Body of pancreas (tissue), 4 donors: ENCODE results near the gene ADGRG7. TPM values are rescaled to one million over a fixed set of nuclear protein-coding genes. Genes with fewer than 3 reads are reported as not detected.
A peak's percentile ranks its signal among the peaks of the same experiment; 100 is the strongest.

Experiments used
- ATAC-seq: fragments of 150-250 bp; one replicate; pipeline ENCODE4 v1.9.1; 2016
- DNase-seq, 4 donors: peaks; one replicate each; pipeline ENCODE4 v3.0.0-alpha.2; 2019
- H3K27ac ChIP-seq, 4 donors: fragments of 200-600 bp; sonication (generic); 1 replicate in 3 of 4; 2 replicates in 1 of 4; pipeline versions ENCODE4 v1.5.1 to v1.6.1; 2016 to 2019; ENCODE audit warnings: mild to moderate bottlenecking in 1 of 4, mixed read lengths in 1 of 4, moderate library complexity in 1 of 4
- H3K27me3 ChIP-seq, 2 donors: fragments of 200-600 bp; sonication (generic); one replicate each; pipeline ENCODE4 v1.6.0; 2016; ENCODE audit warnings: mild to moderate bottlenecking in 1 of 2
- H3K36me3 ChIP-seq, 2 donors: fragments of 200-600 bp; sonication (generic); replicated peaks in 1 of 2; 2 replicates each; pipeline ENCODE4 v1.5.1; 2016; ENCODE audit warnings: low read depth in 2 of 2; ENCODE audit not compliant: insufficient read depth in 1 of 2
- H3K4me1 ChIP-seq: fragments of 200-600 bp; sonication (generic); one replicate; pipeline ENCODE4 v1.6.0; 2016
- H3K4me3 ChIP-seq, 2 donors: fragments of 200-600 bp; sonication (generic); 1 replicate in 1 of 2; 2 replicates in 1 of 2; pipeline ENCODE4 v1.5.1; 2016 to 2019
- H3K9me3 ChIP-seq, 3 donors: fragments of 200-600 bp; sonication (generic); 1 replicate in 2 of 3; 2 replicates in 1 of 3; pipeline ENCODE4 v1.5.1; 2016
- POLR2A ChIP-seq, 3 donors: fragments of 450-650 bp; IDR thresholded peaks; one replicate each; pipeline ENCODE4 v1.6.1; 2016; ENCODE audit warnings: antibody characterized with exemption in 3 of 3, mild to moderate bottlenecking in 2 of 3
- WGBS, 2 donors: methylation state at CpG; one replicate each; pipeline ENCODE4 v1.1.5; 2017; 5-methylcytosine and 5-hydroxymethylcytosine counted together
- intact Hi-C: fragments of 100-400 bp; cut with DNase I; formaldehyde crosslinking; loops from one replicate; pipeline ENCODE4 v1.15.1; 2023
- total RNA-seq, 2 donors: library from RNA; depleted of rRNA; stranded (reverse); fragments of >200 nt; gene quantifications; one replicate each; pipeline ENCODE4 v1.1.0, GENCODE V29; 2016
- TF ChIP-seq, protein P1 (sequence below), 7 experiments: fragments of 450-650 bp in 4 of 7; fragments of 200-600 bp in 3 of 7; sonication (generic) in 3 of 7; IDR thresholded peaks; one replicate each; pipeline ENCODE4 v1.5.1; 2016 to 2019; ENCODE audit warnings: antibody characterized with exemption in 7 of 7

The ADGRG7 gene
- total RNA-seq, 2 donors from 2014 or later, result not detected

DNA sequence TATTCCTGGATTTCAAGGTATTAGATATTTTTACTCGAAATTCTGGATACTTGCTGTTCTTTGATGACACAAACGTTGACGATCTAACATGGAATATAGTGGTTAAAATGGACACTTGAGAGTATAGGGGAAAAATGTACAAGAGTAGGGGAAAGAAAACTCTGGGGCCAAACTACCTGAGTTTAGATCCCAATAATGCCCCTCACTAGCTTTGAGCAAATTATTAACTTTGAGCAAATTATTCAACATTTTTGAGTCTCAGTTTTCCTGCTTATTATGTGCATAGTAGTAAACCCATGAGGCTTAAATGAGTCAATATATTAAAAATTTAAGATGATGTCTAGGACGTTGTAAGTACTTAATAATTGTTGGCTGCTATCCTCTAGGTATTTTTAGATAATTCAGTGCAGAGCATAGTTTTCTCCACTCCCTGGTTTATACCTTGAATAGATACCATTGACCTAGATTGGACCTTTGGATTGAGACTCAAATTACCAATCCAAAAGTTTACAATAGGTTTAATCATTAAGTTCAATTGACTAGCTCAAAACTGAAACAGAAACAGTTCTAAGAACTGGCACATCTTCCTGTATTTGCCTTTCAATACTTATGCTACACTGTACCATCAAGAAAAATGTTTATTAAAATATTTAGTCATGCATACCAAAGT lies 4.5 kb downstream of the ADGRG7 start:
- H3K9me3 ChIP-seq, result no peaks in the 10 kb centered on the region
- H3K27me3 ChIP-seq, result no peaks in the 10 kb centered on the region
- peak; percentile 72 for ATAC-seq
- H3K27ac ChIP-seq, result peak overlapping the region in 2 of 4 donors; percentile 8 to 39
- H3K4me1 ChIP-seq, result peaks cover 14% of the 10 kb centered on the region
- no peak for DNase-seq
- H3K4me3 ChIP-seq, result no peak overlapping the region
- TF ChIP-seq, protein P1, sequence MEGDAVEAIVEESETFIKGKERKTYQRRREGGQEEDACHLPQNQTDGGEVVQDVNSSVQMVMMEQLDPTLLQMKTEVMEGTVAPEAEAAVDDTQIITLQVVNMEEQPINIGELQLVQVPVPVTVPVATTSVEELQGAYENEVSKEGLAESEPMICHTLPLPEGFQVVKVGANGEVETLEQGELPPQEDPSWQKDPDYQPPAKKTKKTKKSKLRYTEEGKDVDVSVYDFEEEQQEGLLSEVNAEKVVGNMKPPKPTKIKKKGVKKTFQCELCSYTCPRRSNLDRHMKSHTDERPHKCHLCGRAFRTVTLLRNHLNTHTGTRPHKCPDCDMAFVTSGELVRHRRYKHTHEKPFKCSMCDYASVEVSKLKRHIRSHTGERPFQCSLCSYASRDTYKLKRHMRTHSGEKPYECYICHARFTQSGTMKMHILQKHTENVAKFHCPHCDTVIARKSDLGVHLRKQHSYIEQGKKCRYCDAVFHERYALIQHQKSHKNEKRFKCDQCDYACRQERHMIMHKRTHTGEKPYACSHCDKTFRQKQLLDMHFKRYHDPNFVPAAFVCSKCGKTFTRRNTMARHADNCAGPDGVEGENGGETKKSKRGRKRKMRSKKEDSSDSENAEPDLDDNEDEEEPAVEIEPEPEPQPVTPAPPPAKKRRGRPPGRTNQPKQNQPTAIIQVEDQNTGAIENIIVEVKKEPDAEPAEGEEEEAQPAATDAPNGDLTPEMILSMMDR (IDR thresholded peaks at IDR 0.05), result no peak
- TF ChIP-seq POLR2A (IDR thresholded peaks at IDR 0.05), result no peak
- H3K36me3 ChIP-seq, result no peaks in the 10 kb centered on the region
- WGBS, 2 donors, result 44 to 50% methylated on average over 4 of the region's 4 CpGs
- intact Hi-C loops, result no loop called here

DNA sequence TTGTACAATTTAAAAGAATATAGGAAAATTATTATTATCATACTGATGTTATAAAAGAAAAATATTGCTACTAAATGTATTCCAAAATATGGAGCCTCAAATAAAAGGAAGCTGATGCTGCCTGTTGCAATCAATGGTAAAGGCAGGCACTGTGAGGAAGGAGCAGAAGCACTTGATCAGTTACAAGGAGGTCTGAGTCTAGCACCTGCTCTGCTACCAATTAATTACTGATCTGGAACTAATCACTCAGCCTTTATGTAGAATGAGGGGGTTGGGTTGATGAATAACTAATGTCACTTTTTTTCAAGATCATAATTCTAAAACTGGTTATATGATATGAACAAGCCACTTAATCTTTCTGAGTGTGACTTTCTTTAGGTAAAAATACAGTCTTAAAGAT lies 5.5 kb downstream of the ADGRG7 start:
- no peaks in the 10 kb centered on the region for H3K9me3 ChIP-seq
- peaks cover 14% of the 10 kb centered on the region for H3K4me1 ChIP-seq
- intact Hi-C loops, result no loop called here
- ATAC-seq (no peak), DNase-seq (no peak)
- H3K27ac ChIP-seq, result no peak overlapping the region
- no peak for TF ChIP-seq POLR2A (IDR thresholded peaks at IDR 0.05)
- TF ChIP-seq, protein P1 (IDR thresholded peaks at IDR 0.05), result no peak
- no peaks in the 10 kb centered on the region for H3K36me3 ChIP-seq
- no peak overlapping the region for H3K4me3 ChIP-seq
- H3K27me3 ChIP-seq, result no peaks in the 10 kb centered on the region

DNA sequence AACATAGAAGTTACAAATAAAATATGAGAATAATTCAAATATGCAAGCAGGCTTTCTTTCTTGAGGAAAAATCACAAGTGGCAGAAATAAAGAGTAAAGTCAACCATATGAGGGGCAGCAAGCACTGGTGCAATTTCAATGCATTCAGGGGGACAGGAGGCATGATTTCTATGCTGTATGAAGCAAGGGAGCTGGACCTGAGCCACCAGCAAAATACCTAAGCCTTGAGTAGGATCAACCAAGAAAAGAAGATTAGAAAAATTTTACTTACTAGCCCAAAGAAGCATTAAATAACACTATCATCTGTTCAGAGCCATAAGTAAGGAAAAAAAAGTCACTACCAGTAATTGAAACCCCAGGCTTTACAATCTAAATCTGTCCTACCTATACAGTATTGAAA lies 6.3 kb downstream of the ADGRG7 start:
- H3K27me3 ChIP-seq, result no peaks in the 10 kb centered on the region
- no peaks in the 10 kb centered on the region for H3K9me3 ChIP-seq
- TF ChIP-seq, protein P1 (IDR thresholded peaks at IDR 0.05), result no peak
- no peak for TF ChIP-seq POLR2A (IDR thresholded peaks at IDR 0.05)
- H3K4me3 ChIP-seq, result no peak overlapping the region
- ATAC-seq (no peak), DNase-seq (no peak)
- no peak overlapping the region for H3K27ac ChIP-seq
- intact Hi-C loops, result no loop called here
- H3K36me3 ChIP-seq, result no peaks in the 10 kb centered on the region
- peaks cover 14% of the 10 kb centered on the region for H3K4me1 ChIP-seq

DNA sequence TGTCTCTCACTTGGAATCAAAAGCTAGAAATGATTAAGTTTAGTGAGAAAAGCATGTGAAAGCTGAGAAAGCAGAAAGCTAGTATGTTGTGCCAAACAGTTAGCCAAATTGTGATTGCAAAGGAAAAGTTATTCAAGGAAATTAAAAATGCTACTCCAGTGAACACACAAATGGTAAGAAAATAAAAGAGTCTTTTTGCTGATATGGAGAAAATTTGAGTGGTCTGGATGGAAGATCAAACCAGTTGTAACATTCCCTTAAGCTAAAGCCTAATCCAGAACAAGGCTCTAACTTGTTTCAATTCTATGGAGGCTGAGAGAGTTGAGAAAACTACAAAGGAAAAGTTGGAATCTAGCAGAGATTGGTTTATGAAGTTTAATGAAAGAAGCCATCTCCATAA lies 11.8 kb downstream of the ADGRG7 start:
- no peak for ATAC-seq

DNA sequence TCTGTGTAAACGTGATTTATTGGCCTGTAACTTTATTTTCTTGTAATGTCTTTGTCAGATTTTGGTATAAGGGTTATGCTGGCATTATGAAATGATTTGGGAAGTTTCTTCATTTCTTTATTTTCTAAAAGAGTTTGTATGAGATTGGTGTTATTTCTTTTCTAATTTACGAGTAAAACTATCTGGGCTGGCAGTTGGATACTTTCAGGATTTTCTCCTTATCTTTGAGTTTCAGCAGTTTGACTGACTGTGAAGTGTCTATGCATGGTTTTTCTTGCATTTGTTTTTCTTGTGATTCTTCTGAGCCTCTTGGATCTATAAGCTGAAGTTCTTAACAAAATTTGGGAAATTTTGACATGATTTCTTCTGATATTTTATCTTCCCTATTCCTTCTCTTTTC lies 18.1 kb downstream of the ADGRG7 start:
- 57 to 59% methylated on average over 2 of the region's 2 CpGs for WGBS, 2 donors
- no peaks in the 10 kb centered on the region for H3K9me3 ChIP-seq
- H3K4me3 ChIP-seq, result no peak overlapping the region
- intact Hi-C loops, result no loop called here
- ATAC-seq, result no peak
- no peaks in the 10 kb centered on the region for H3K36me3 ChIP-seq
- no peak for DNase-seq
- no peak overlapping the region for H3K27ac ChIP-seq
- no peaks in the 10 kb centered on the region for H3K4me1 ChIP-seq
- TF ChIP-seq POLR2A (IDR thresholded peaks at IDR 0.05), result no peak
- TF ChIP-seq, protein P1 (IDR thresholded peaks at IDR 0.05), result no peak
- H3K27me3 ChIP-seq, result no peaks in the 10 kb centered on the region

More for the DNA sequence above, 11.8 kb downstream of the ADGRG7 start:
- Histone ChIP-seq H3K36me3 (no peaks in the 10 kb centered on the region), H3K9me3 (no peaks in the 10 kb centered on the region), H3K4me3 (no peak overlapping the region), H3K27me3 (no peaks in the 10 kb centered on the region), H3K27ac (no peak overlapping the region), H3K4me1 (no peaks in the 10 kb centered on the region)
- no peak for TF ChIP-seq POLR2A (IDR thresholded peaks at IDR 0.05)
- TF ChIP-seq, protein P1 (IDR thresholded peaks at IDR 0.05), result no peak
- intact Hi-C loops, result no loop called here
- DNase-seq, result no peak
